ENCODE results near the gene CDR2.

- TF ChIP-seq, protein P1, sequence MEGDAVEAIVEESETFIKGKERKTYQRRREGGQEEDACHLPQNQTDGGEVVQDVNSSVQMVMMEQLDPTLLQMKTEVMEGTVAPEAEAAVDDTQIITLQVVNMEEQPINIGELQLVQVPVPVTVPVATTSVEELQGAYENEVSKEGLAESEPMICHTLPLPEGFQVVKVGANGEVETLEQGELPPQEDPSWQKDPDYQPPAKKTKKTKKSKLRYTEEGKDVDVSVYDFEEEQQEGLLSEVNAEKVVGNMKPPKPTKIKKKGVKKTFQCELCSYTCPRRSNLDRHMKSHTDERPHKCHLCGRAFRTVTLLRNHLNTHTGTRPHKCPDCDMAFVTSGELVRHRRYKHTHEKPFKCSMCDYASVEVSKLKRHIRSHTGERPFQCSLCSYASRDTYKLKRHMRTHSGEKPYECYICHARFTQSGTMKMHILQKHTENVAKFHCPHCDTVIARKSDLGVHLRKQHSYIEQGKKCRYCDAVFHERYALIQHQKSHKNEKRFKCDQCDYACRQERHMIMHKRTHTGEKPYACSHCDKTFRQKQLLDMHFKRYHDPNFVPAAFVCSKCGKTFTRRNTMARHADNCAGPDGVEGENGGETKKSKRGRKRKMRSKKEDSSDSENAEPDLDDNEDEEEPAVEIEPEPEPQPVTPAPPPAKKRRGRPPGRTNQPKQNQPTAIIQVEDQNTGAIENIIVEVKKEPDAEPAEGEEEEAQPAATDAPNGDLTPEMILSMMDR (conservative IDR thresholded peaks at IDR 0.05), result no peak
- TF ChIP-seq EZH2 (IDR thresholded peaks at IDR 0.05; ENCODE audit: low read depth), result no peak
Observed at GRCh38 chr16:22407486-22407885, 33.1 kb upstream of the CDR2 start.
